SKM-1 (cell line): ENCODE results near the gene STPG3.
"Not testable (repeated sequence)": the region's sequence is repeated elsewhere in the genome, so short reads cannot be mapped to it uniquely, and the experiment has no call there.

Experiments used
- DNase-seq: peaks from one replicate; lab custom pipeline; 2025; ENCODE audit not compliant: unreplicated experiment; lab: John Stamatoyannopoulos, UW

Gene STPG3

GRCh38 chr9:137232510-137232909, 18.6 kb upstream of the STPG3 start:
- no peak for DNase-seq

- DNase-seq, result no peak
Observed at GRCh38 chr9:137233143-137233980, 17.7 kb upstream of the STPG3 start.

GRCh38 chr9:137234055-137234697, 16.9 kb upstream of the STPG3 start:
- DNase-seq, result no peak

- DNase-seq, result no peak
Observed at GRCh38 chr9:137234758-137235423, 16.2 kb upstream of the STPG3 start.

- DNase-seq, result no peak
Observed at GRCh38 chr9:137235424-137236237, 15.5 kb upstream of the STPG3 start.

GRCh38 chr9:137236238-137236935, 14.7 kb upstream of the STPG3 start:
- DNase-seq, result peak; percentile 61

GRCh38 chr9:137236936-137237421, 14.1 kb upstream of the STPG3 start:
- no peak for DNase-seq

- DNase-seq, result no peak
Observed at GRCh38 chr9:137237759-137238726, 13.0 kb upstream of the STPG3 start.

GRCh38 chr9:137239541-137240200, 11.4 kb upstream of the STPG3 start:
- DNase-seq, result not testable (repeated sequence)

GRCh38 chr9:137240318-137240840, 10.7 kb upstream of the STPG3 start:
- no peak for DNase-seq

- DNase-seq, result peak; percentile 99
Observed at GRCh38 chr9:137240841-137241489, 10.1 kb upstream of the STPG3 start, which contains the start of gene TUBB4B. Gene TUBB4B (plus strand): TSS chr9:137241287. CDS start chr9:137241361, 74 bp downstream.

GRCh38 chr9:137241490-137242268, 9.4 kb upstream of the STPG3 start:
- no peak for DNase-seq

GRCh38 chr9:137242269-137243203, 8.6 kb upstream of the STPG3 start:
- no peak for DNase-seq

- DNase-seq, result not testable (repeated sequence)
Observed at GRCh38 chr9:137243266-137243625, 7.8 kb upstream of the STPG3 start.

- no peak for DNase-seq
Observed at GRCh38 chr9:137243626-137244485, 7.2 kb upstream of the STPG3 start.
